Activated CD4-positive, alpha-beta T cell treated with anti-CD3 and anti-CD28 coated beads, Interleukin-2, amount 10 ng/mL, durations not matched to agents 24 days and 14 days (primary cell): ENCODE measurements around the gene NEURL1B. TPM values are rescaled to one million over a fixed set of nuclear protein-coding genes. Genes with fewer than 3 reads are reported as not detected.

Source experiments
- DNase-seq: peaks from one replicate; pipeline ENCODE4 v3.0.0; 2022
- H3K27ac Mint-ChIP-seq: one replicate; pipeline ENCODE4 v1.8.0; 2022; ENCODE audit warnings: mild to moderate bottlenecking, mixed read lengths
- H3K27me3 Mint-ChIP-seq: one replicate; pipeline ENCODE4 v1.8.0; 2022; ENCODE audit warnings: mixed read lengths
- H3K36me3 Mint-ChIP-seq: one replicate; pipeline ENCODE4 v1.8.0; 2022; ENCODE audit warnings: low read depth, mild to moderate bottlenecking, mixed read lengths
- H3K4me1 Mint-ChIP-seq: one replicate; pipeline ENCODE4 v1.8.0; 2021; ENCODE audit warnings: mixed read lengths
- H3K4me3 Mint-ChIP-seq: one replicate; pipeline ENCODE4 v1.8.0; 2022; ENCODE audit warnings: mild to moderate bottlenecking, moderate library complexity, mixed read lengths
- H3K9me3 Mint-ChIP-seq: one replicate; pipeline ENCODE4 v1.8.0; 2021; ENCODE audit warnings: mixed read lengths
- intact Hi-C: fragments of 100-400 bp; cut with micrococcal nuclease; formaldehyde crosslinking; loops from one replicate; pipeline ENCODE4 v1.15.1; 2023
- total RNA-seq: library from RNA; stranded (reverse); gene quantifications from 2 replicates; pipeline ENCODE4 v1.2.3, GENCODE V29; 2022

The NEURL1B gene
- total RNA-seq, 1 donor from 2014 or later = 0.05 TPM

GRCh38 chr5:172714491-172715420 lies 73.7 kb downstream of the NEURL1B start:
- intact Hi-C loops = loop anchor here (2.0 to 10.0 kb wide), 5 partner anchors 50 to 618 kb away; partner anchors contain the start of genes CREBRF and ERGIC1
- H3K27me3 Mint-ChIP-seq = peaks cover 10% of the 10 kb centered on the region
- peak; percentile 90 for DNase-seq
- no peak overlapping the region for H3K27ac Mint-ChIP-seq
- no peak overlapping the region for H3K4me3 Mint-ChIP-seq
- H3K36me3 Mint-ChIP-seq = no peaks in the 10 kb centered on the region
- H3K4me1 Mint-ChIP-seq = peaks cover 2% of the 10 kb centered on the region
- H3K9me3 Mint-ChIP-seq = no peaks in the 10 kb centered on the region

- no peaks in the 10 kb centered on the region for H3K9me3 Mint-ChIP-seq
- intact Hi-C loops = loop anchor here (2.0 to 10.0 kb wide), 4 partner anchors 49 to 489 kb away; partner anchors contain the start of genes CREBRF and ERGIC1
- no peak overlapping the region for H3K4me3 Mint-ChIP-seq
- H3K27me3 Mint-ChIP-seq = peaks cover 10% of the 10 kb centered on the region
- no peaks in the 10 kb centered on the region for H3K36me3 Mint-ChIP-seq
- no peak overlapping the region for H3K27ac Mint-ChIP-seq
- no peak for DNase-seq
- peaks cover 2% of the 10 kb centered on the region for H3K4me1 Mint-ChIP-seq
Measured at GRCh38 chr5:172715421-172715780, 74.3 kb downstream of the NEURL1B start.

- Mint-ChIP-seq H3K4me3 (no peak overlapping the region), H3K9me3 (no peaks in the 10 kb centered on the region), H3K4me1 (peaks cover 2% of the 10 kb centered on the region), H3K27ac (no peak overlapping the region), H3K27me3 (peaks cover 5% of the 10 kb centered on the region), H3K36me3 (no peaks in the 10 kb centered on the region)
- intact Hi-C loops = loop anchor here (2.0 to 10.0 kb wide), 5 partner anchors 49 to 489 kb away; partner anchors contain the start of genes CREBRF and ERGIC1
- DNase-seq = no peak
Measured at GRCh38 chr5:172715931-172716682, 75.0 kb downstream of the NEURL1B start.

GRCh38 chr5:172716796-172717313 lies 75.8 kb downstream of the NEURL1B start:
- Mint-ChIP-seq H3K4me3 (no peak overlapping the region), H3K4me1 (peaks cover 2% of the 10 kb centered on the region), H3K27me3 (peaks cover under 1% of the 10 kb centered on the region), H3K27ac (no peak overlapping the region), H3K36me3 (no peaks in the 10 kb centered on the region), H3K9me3 (no peaks in the 10 kb centered on the region)
- DNase-seq = peak; percentile 93
- intact Hi-C loops = loop anchor here (1.0 to 10.0 kb wide), 5 partner anchors 56 to 488 kb away; partner anchors contain the start of genes CREBRF and ERGIC1

- H3K4me1 Mint-ChIP-seq = peaks cover 2% of the 10 kb centered on the region
- no peak overlapping the region for H3K27ac Mint-ChIP-seq
- no peak overlapping the region for H3K4me3 Mint-ChIP-seq
- no peak for DNase-seq
- H3K9me3 Mint-ChIP-seq = no peaks in the 10 kb centered on the region
- H3K27me3 Mint-ChIP-seq = no peaks in the 10 kb centered on the region
- intact Hi-C loops = loop anchor here (1.0 to 10.0 kb wide), 5 partner anchors 55 to 487 kb away; partner anchors contain the start of genes CREBRF and ERGIC1
- H3K36me3 Mint-ChIP-seq = no peaks in the 10 kb centered on the region
Measured at GRCh38 chr5:172717481-172718195, 76.6 kb downstream of the NEURL1B start.

GRCh38 chr5:172718527-172719114 lies 77.6 kb downstream of the NEURL1B start:
- DNase-seq = no peak
- Mint-ChIP-seq H3K36me3 (no peaks in the 10 kb centered on the region), H3K27ac (no peak overlapping the region), H3K9me3 (no peaks in the 10 kb centered on the region), H3K27me3 (no peaks in the 10 kb centered on the region), H3K4me1 (peaks cover 2% of the 10 kb centered on the region), H3K4me3 (no peak overlapping the region)
- intact Hi-C loops = loop anchor here (5.0 to 10.0 kb wide), 3 partner anchors 114 to 486 kb away; partner anchors contain the start of genes CREBRF and ERGIC1

GRCh38 chr5:172719211-172719610 lies 78.1 kb downstream of the NEURL1B start:
- H3K4me1 Mint-ChIP-seq = peaks cover 2% of the 10 kb centered on the region
- H3K27me3 Mint-ChIP-seq = no peaks in the 10 kb centered on the region
- no peak overlapping the region for H3K4me3 Mint-ChIP-seq
- intact Hi-C loops = loop anchor here (5.0 to 10.0 kb wide), 3 partner anchors 113 to 486 kb away; partner anchors contain the start of genes CREBRF and ERGIC1
- DNase-seq = no peak
- H3K36me3 Mint-ChIP-seq = no peaks in the 10 kb centered on the region
- H3K9me3 Mint-ChIP-seq = no peaks in the 10 kb centered on the region
- H3K27ac Mint-ChIP-seq = no peak overlapping the region

- Mint-ChIP-seq H3K27me3 (no peaks in the 10 kb centered on the region), H3K36me3 (no peaks in the 10 kb centered on the region), H3K4me3 (no peak overlapping the region), H3K9me3 (no peaks in the 10 kb centered on the region), H3K27ac (no peak overlapping the region), H3K4me1 (peaks cover 2% of the 10 kb centered on the region)
- no peak for DNase-seq
- intact Hi-C loops = no loop called here
Measured at GRCh38 chr5:172720655-172721054, 79.6 kb downstream of the NEURL1B start.

GRCh38 chr5:172721455-172722326 lies 80.6 kb downstream of the NEURL1B start:
- Mint-ChIP-seq H3K9me3 (no peaks in the 10 kb centered on the region), H3K36me3 (no peaks in the 10 kb centered on the region), H3K4me3 (no peak overlapping the region), H3K27me3 (no peaks in the 10 kb centered on the region), H3K27ac (no peak overlapping the region), H3K4me1 (peaks cover 2% of the 10 kb centered on the region)
- intact Hi-C loops = no loop called here
- no peak for DNase-seq

- intact Hi-C loops = no loop called here
- H3K9me3 Mint-ChIP-seq = no peaks in the 10 kb centered on the region
Measured at GRCh38 chr5:172722327-172722815, 81.3 kb downstream of the NEURL1B start.

GRCh38 chr5:172723508-172723907 lies 82.4 kb downstream of the NEURL1B start:
- no peaks in the 10 kb centered on the region for H3K4me1 Mint-ChIP-seq
- H3K4me3 Mint-ChIP-seq = no peak overlapping the region
- H3K27ac Mint-ChIP-seq = no peak overlapping the region
- no peaks in the 10 kb centered on the region for H3K27me3 Mint-ChIP-seq
- H3K36me3 Mint-ChIP-seq = no peaks in the 10 kb centered on the region
- intact Hi-C loops = no loop called here
- DNase-seq = no peak
- no peaks in the 10 kb centered on the region for H3K9me3 Mint-ChIP-seq

More at GRCh38 chr5:172722327-172722815, 81.3 kb downstream of the NEURL1B start:
- Mint-ChIP-seq H3K27me3 (no peaks in the 10 kb centered on the region), H3K36me3 (no peaks in the 10 kb centered on the region), H3K4me1 (no peaks in the 10 kb centered on the region), H3K4me3 (no peak overlapping the region), H3K27ac (no peak overlapping the region)
- DNase-seq = no peak
